ENCODE data around the gene ERC2. TPM values are rescaled to one million over a fixed set of nuclear protein-coding genes. Genes with fewer than 3 reads are reported as not detected.

The ERC2 gene
- total RNA-seq, 1 donor from 2014 or later: 1.5 TPM

GRCh38 chr3:55567615-55568014 lies 900.7 kb downstream of the ERC2 start:
- ATAC-seq (no peak), DNase-seq (no peak)
- H3K36me3 ChIP-seq: no peaks in the 10 kb centered on the region
- TF ChIP-seq, protein P1, sequence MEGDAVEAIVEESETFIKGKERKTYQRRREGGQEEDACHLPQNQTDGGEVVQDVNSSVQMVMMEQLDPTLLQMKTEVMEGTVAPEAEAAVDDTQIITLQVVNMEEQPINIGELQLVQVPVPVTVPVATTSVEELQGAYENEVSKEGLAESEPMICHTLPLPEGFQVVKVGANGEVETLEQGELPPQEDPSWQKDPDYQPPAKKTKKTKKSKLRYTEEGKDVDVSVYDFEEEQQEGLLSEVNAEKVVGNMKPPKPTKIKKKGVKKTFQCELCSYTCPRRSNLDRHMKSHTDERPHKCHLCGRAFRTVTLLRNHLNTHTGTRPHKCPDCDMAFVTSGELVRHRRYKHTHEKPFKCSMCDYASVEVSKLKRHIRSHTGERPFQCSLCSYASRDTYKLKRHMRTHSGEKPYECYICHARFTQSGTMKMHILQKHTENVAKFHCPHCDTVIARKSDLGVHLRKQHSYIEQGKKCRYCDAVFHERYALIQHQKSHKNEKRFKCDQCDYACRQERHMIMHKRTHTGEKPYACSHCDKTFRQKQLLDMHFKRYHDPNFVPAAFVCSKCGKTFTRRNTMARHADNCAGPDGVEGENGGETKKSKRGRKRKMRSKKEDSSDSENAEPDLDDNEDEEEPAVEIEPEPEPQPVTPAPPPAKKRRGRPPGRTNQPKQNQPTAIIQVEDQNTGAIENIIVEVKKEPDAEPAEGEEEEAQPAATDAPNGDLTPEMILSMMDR (IDR thresholded peaks at IDR 0.05): no peak
- H3K27me3 ChIP-seq (ENCODE audit: low read depth): no peaks in the 10 kb centered on the region
- H3K9me3 ChIP-seq: no peaks in the 10 kb centered on the region
- no peak overlapping the region for H3K27ac ChIP-seq
- peaks cover 4% of the 10 kb centered on the region for H3K4me1 ChIP-seq
- intact Hi-C loops (cut with DNase I): no loop called here
- no peak overlapping the region for H3K4me3 ChIP-seq

GRCh38 chr3:55567121-55567520 lies 901.1 kb downstream of the ERC2 start:
- intact Hi-C loops (cut with DNase I): no loop called here
- Histone ChIP-seq H3K36me3 (no peaks in the 10 kb centered on the region), H3K9me3 (no peaks in the 10 kb centered on the region), H3K4me3 (no peak overlapping the region), H3K4me1 (peaks cover under 1% of the 10 kb centered on the region), H3K27ac (no peak overlapping the region), H3K27me3 (ENCODE audit: low read depth) (no peaks in the 10 kb centered on the region)
- DNase-seq: no peak
- ATAC-seq: no peak
- TF ChIP-seq, protein P1 (IDR thresholded peaks at IDR 0.05): no peak

GRCh38 chr3:55565521-55565920 lies 902.7 kb downstream of the ERC2 start:
- Histone ChIP-seq H3K9me3 (no peaks in the 10 kb centered on the region), H3K36me3 (no peaks in the 10 kb centered on the region), H3K27me3 (ENCODE audit: low read depth) (no peaks in the 10 kb centered on the region), H3K4me3 (no peak overlapping the region), H3K27ac (no peak overlapping the region), H3K4me1 (no peaks in the 10 kb centered on the region)
- intact Hi-C loops (cut with DNase I): no loop called here
- TF ChIP-seq, protein P1 (IDR thresholded peaks at IDR 0.05): no peak
- DNase-seq (no peak), ATAC-seq (no peak)

- H3K27me3 ChIP-seq (ENCODE audit: low read depth): no peaks in the 10 kb centered on the region
- H3K27ac ChIP-seq: no peak overlapping the region
- H3K36me3 ChIP-seq: no peaks in the 10 kb centered on the region
- no peaks in the 10 kb centered on the region for H3K9me3 ChIP-seq
- DNase-seq (no peak), ATAC-seq (no peak)
- no peak overlapping the region for H3K4me3 ChIP-seq
- TF ChIP-seq, protein P1 (IDR thresholded peaks at IDR 0.05): no peak
- no peaks in the 10 kb centered on the region for H3K4me1 ChIP-seq
- intact Hi-C loops (cut with DNase I): no loop called here
Observed at GRCh38 chr3:55564726-55565125, 903.5 kb downstream of the ERC2 start.

DNA sequence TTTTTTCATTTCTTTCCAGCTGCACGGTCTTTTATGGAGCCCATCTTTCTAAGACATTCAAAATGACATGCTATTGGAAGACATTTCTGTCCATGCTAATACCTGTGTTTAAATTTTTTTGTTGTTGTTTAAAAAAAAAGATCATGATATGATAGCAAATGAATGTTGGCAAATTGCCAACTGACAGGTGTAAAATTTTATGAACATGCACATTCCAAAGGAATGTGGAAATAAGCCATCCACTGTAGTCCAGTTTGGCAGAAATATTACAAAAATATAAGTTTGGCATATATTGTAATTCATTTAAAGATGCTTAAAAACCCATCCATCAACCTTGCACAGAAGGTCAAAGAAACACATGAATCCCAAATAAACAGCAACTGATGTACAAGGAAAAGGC lies 905.6 kb downstream of the ERC2 start:
- DNase-seq: no peak
- TF ChIP-seq, protein P1 (IDR thresholded peaks at IDR 0.05): no peak
- H3K36me3 ChIP-seq: no peaks in the 10 kb centered on the region
- intact Hi-C loops (cut with DNase I): no loop called here
- ATAC-seq: no peak
- no peaks in the 10 kb centered on the region for H3K27me3 ChIP-seq (ENCODE audit: low read depth)
- no peak overlapping the region for H3K27ac ChIP-seq
- H3K4me1 ChIP-seq: no peaks in the 10 kb centered on the region
- H3K9me3 ChIP-seq: no peaks in the 10 kb centered on the region
- no peak overlapping the region for H3K4me3 ChIP-seq

All from lower lobe of right lung (tissue), 2 donors.